Gastroesophageal sphincter (tissue), 3 donors: Measurements from ENCODE around the gene TTC33.

Experiments used
- EP300 ChIP-seq: sonication (generic); formaldehyde crosslinking; IDR thresholded peaks from one replicate; pipeline ENCODE4 v1.6.1; 2017; ENCODE audit warnings: antibody characterized with exemption, mild to moderate bottlenecking
- POLR2AphosphoS5 ChIP-seq: sonication (generic); formaldehyde crosslinking; IDR thresholded peaks from one replicate; pipeline ENCODE4 v1.6.1; 2017; ENCODE audit warnings: antibody characterized with exemption
- TF ChIP-seq, protein P1 (sequence below), 4 experiments: fragments of 200-600 bp in 2 of 4; fragments of 450-650 bp in 2 of 4; sonication (generic) in 1 of 4; IDR thresholded peaks; one replicate each; pipeline ENCODE4 v1.5.1; 2017 to 2019; ENCODE audit warnings: antibody characterized with exemption in 4 of 4, mild to moderate bottlenecking in 2 of 4, moderate library complexity in 2 of 4

DNA sequence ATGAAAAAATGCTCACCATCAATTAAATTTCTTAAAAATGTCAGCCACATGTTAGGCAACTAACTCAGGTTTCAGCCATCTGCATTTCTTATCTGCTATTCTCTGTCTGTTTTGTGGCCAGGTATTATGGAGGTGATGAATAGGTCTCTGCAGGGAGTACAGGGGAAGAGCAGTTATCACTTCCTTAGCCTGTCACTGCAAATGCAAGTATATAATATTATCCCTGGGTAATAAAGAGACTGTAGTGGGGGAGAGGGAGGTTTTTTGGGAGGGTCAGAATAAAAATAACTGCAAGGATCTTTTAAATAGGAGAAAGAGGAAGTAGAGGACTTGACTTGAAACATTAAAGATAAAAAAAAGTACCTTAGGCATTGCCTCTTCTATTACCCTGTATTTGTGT is 125.6 kb downstream of the TTC33 start:
- TF ChIP-seq, protein P1, sequence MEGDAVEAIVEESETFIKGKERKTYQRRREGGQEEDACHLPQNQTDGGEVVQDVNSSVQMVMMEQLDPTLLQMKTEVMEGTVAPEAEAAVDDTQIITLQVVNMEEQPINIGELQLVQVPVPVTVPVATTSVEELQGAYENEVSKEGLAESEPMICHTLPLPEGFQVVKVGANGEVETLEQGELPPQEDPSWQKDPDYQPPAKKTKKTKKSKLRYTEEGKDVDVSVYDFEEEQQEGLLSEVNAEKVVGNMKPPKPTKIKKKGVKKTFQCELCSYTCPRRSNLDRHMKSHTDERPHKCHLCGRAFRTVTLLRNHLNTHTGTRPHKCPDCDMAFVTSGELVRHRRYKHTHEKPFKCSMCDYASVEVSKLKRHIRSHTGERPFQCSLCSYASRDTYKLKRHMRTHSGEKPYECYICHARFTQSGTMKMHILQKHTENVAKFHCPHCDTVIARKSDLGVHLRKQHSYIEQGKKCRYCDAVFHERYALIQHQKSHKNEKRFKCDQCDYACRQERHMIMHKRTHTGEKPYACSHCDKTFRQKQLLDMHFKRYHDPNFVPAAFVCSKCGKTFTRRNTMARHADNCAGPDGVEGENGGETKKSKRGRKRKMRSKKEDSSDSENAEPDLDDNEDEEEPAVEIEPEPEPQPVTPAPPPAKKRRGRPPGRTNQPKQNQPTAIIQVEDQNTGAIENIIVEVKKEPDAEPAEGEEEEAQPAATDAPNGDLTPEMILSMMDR (IDR thresholded peaks at IDR 0.05): no peak
- TF ChIP-seq POLR2AphosphoS5 (no peak), EP300 (no peak)
